ENCODE results near the gene NDUFS1.
"Not testable (repeated sequence)": the region's sequence is repeated elsewhere in the genome, so short reads cannot be mapped to it uniquely, and the experiment has no call there.

Gene NDUFS1

DNA sequence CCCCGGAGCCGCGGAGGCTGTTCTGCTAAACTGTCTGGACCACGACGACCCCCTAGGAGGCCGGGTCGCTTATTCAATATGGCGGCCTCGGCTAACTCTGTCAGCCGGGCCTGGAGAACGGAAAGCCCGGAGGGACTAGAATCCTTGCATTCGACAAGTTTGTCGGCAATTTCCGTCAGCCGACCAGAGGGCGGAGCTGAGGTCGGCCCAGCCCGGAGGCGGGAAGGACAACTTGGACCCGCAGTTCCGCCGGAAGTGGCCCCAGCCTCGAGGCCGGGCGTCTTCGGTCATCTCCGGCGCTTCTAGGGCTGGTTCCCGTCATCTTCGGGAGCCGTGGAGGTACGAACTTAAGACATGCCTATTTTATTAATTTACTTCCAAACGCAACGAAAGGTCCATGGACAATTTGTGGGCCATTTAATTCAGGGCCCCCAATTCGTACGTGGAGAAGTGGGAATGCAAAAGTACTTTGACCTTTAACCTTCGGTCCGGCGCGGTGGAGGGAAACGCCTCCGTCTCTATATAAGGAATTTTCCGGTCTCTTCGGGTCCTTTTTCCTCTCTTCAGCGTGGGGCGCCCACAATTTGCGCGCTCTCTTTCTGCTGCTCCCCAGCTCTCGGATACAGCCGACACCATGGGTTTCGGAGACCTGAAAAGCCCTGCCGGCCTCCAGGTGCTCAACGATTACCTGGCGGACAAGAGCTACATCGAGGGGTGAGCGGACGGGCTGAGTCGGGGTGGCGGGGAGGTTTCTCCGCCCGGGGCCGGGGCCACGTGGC is at the start of gene NDUFS1, which contains the start of gene EEF1B2:
Gene NDUFS1, minus strand, starts transcription at position 99 of the 779 bp plus-strand sequence. CDS start 5,766 bp downstream, outside the sequence.
Gene EEF1B2, plus strand, starts transcription at position 550 of the 779 bp plus-strand sequence. Its CDS starts 85 bp downstream, at position 635.
- peak; percentile 98 for DNase-seq (ENCODE audit: low spot score)

DNA sequence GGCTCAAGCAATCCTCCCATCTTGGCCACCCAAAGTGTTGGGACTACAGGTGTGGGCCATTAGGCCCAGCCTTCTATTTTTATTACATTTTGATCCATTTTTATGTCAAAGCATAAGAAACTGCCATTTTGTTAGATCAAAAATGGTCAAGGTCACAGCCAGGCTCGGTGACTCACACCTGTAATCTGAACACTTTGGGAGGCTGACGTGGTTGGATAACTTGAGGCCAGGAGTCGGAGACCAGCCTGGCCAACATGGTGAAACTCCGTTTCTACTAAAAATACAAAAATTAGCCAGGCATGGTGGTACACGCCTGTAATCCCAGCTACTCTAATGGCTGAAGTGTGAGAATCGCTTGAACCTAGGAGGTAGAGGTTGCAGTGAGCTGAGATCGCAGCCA is 49.7 kb upstream of the NDUFS1 start:
- DNase-seq (ENCODE audit: low spot score), result no peak

DNA sequence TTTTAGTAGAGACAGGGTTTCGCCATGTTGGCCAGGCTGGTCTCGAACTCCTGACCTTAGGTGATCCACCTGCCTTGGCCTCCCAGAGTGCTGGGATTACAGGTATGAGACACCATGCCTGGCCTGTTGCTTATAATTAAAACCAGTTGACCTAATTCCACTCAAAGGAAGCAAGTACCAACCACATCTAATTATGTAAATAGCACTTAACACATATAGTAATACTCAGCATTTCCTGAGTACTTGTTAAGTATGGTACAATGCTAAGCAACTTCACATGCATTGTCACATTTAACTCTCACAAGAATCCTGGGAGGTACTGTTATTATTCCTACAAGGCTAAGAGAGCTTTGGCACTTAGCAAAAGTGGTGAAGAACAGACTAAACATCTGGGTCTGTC is 48.1 kb upstream of the NDUFS1 start:
- DNase-seq (ENCODE audit: low spot score), result not testable (repeated sequence)

DNA sequence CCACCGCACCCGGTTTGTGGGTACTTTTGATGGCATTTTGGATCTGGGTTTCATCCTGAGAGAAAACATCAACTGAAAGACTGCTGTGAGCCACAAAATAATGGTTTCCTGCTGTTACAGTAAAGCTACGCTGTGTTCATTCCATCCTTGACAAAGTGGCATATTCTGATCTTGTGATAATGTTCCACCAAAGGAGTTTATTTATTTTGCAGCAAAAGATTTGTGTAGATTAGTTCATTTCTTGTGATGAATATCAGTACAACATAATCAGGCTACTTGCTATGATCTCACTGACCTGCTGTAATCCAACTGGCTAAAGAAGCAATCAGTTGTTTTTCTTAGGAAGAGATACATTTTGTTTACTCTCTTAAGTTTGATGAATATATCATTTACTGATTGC is 45.5 kb upstream of the NDUFS1 start:
- DNase-seq (ENCODE audit: low spot score), result no peak

DNA sequence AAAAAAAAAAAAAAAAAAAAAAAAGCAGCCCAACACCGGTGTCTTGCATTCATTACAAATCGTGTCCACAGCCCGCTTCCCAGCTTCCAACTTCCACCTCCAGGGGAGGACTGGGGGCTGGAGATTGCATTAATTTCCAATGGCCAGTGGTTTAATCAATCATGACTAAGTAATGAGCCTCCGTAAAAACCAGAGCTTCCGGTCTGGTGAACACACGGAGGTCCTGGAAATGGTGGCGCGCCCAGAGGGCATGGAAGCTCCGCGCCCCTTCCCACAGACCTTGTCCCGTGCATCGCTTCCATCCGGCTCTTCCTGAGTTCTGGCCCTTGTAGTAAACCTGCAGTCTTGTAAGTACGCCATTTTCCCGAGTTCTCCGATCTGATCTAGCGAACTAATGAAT is 44.1 kb upstream of the NDUFS1 start:
- DNase-seq (ENCODE audit: low spot score), result no peak

DNA sequence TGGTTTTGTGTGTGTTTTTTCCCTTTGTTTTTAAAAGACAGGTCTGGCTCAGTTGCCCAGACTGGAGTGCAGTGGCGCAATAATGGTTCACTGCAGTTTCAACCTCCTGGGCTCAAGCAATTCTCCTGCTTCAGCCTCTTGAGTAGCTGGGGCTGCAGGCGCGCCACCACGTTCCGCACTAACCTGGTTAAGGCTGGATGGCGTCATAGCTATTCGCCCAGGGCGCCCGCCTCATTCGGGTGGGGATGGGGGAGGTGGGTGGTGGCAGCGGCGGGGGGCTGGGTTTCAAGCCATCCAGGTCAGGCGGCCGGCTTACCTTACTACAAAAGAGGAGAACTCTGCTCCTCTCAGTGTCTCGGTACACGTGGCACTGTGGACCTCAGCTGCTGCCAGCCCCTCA is 43.2 kb upstream of the NDUFS1 start:
- DNase-seq (ENCODE audit: low spot score), result no peak

DNA sequence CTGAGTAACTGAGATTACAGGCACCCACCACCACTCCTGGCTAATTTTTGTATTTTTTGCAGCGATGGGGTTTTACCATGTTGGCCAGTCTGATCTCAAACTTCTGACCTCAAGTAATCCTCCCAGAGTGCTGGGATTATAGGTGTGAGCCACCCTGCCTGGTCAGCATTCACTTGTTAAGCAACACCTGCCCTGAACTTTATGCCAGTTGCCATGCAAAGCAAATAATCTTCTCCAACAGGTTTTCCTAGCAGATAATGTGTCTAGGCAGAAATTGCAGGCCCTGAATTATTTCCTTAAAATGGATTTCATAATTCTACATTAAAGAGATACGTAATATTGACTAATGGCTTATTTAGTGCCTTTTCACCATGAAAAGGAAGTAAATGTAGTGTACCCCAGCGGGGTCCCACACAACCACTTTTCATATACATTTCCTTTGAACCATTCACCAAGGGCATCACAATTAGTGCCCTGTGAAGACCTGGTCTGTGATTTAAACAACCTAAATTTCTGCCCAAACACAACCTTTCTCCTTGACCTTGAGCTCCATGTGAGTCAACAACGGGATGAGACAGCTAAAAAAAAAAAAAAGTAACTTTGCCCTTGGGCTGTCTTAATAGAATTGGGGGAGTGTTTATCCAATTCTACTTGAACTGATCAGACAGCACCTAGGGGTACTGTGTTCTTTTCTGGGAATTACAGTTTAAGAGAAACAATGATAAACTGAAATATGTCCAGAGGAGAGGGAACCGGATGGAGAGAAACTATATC is 42.0 kb upstream of the NDUFS1 start:
- no peak for DNase-seq (ENCODE audit: low spot score)

DNA sequence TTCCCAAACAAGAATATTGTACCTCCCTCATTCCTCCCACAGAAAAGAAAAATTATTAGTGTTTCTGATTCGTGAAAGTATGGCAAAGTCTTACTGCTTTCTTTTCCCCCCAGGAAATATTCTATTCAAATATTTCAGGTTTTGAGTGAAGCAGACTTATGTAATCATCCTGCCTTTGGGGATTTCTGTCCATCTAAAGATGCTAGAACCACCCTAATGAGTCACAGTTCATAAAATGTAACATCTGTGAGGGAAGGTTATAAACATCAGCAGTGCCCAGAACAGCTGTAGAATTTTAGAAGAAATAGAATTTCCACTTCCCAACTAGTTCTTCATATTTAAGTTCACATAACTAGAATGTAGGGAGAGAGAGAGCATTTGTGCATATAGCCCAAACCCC is 39.4 kb upstream of the NDUFS1 start:
- DNase-seq (ENCODE audit: low spot score), result peak; percentile 59

DNA sequence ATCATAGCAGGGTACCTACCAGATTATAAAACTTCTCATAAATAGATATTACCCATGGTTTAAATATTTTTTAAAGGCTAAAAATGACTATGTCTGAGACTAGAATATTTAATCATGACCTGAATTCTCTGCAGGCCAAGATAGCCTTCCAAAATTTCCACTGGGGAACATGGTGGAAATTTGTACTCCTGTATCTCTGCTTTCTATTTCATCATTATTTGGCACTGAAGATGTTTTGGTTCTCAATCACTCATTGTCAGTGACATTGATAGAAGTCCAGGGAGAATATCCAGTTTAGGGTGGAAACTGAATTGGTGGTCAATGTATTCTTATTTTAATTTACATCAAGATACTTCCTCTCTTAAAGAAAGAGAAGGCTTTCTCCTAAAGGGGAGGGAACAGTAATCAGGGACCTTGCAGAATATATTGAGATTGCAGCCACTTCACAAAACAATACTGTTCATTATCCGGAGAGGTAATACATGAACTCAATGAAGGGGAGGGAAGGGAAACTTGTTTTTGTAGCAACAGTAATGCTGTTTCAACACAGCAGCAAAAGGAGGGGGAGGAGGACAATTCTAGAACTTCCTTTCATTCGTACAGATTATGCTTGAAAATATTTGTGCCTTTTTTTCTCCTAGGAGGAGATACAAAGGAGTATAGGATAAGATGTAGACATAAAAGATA is 34.6 kb upstream of the NDUFS1 start:
- DNase-seq (ENCODE audit: low spot score), result no peak

DNA sequence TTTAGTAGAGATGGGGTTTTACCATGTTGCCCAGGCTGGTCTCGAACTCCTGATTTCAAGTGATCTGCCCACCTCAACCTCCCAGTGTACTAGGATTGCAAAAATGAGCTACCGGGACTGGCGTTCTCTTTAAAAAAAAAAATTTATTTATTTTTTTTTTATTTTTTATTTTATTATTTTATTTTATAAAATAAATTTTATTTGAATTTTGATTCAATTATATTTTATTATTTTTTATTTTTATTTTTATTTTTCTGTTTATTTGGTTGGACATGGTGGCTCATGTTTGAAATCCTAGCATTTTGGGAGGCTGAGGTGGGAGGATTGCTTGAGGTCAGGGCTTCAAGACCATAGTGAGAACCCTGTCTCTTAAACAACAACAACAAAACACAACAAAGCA is 32.9 kb upstream of the NDUFS1 start:
- no peak for DNase-seq (ENCODE audit: low spot score)

DNA sequence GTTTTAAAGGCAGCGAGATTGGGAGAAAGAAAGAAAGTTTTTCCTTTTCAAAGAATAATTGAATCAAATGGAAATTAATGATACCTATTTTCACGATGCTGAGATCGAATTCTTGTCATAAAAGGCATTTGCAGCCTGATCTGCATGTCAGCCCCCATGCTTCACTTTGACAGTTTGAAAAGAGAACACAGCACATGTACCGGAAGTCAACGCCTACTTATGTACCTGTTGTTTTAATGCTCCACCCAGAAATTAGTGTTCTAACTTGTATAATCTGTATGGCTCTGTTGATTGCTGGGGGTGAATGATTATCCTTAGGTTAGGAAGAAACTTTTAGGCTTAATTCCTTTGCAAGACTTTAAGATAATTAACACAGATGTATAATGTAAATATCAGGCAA is 31.4 kb upstream of the NDUFS1 start:
- DNase-seq (ENCODE audit: low spot score), result no peak

DNA sequence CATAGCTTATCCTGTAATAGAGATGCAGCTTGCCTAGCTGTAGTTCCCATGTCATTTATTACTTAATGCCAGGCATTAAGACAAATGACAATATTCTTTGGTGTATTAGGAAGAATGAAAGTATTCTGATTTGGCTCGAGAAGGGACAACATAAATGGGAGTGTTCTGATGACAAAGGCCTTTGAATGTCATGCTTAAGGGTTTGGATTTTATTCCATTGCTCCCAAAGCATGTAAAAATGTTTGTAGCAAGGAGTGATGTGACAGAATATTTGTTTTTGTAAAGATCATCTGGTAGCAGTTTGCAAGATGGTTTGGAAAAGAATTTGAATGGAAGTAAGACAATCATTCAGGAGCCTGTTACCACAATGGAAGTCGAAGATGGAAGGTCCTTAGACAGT is 30.9 kb upstream of the NDUFS1 start:
- no peak for DNase-seq (ENCODE audit: low spot score)

DNA sequence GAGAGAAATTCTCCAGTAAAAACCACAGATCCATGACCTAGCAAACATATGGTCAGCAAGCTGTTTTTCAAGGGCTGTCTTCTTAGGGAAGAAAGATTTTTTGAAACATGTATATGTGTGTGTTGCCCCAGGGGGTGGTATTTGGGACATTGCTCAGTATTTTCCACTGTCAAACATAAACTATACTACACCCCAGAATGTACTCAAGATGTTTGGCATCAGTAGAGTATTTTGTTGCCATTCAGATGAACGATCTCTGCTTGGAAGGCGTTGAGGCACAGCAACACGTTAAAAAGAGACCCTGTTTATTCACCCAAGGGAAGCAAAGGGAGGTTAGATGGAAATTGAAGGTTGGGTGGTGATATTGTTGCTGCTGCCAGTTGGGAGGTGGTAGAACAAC is 30.4 kb upstream of the NDUFS1 start:
- DNase-seq (ENCODE audit: low spot score), result no peak

DNA sequence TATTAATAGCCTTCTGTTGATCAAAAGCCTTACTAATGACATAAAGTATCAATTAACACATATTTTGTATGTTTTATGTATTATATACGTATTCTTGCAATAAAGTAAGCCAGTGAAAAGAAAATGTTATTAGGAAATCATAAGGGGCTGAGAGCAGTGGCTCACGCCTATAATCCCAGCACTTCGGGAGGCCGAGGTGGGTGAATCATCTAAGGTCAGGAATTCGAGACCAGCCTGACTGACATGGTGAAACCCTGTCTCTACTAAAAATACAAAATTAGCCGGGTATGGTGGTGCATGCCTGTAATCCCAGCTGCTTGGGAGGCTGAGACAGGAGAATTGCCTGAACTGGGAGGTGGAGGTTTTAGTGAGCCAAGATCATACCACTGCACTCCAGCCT is 22.3 kb upstream of the NDUFS1 start:
- not testable (repeated sequence) for DNase-seq (ENCODE audit: low spot score)

DNA sequence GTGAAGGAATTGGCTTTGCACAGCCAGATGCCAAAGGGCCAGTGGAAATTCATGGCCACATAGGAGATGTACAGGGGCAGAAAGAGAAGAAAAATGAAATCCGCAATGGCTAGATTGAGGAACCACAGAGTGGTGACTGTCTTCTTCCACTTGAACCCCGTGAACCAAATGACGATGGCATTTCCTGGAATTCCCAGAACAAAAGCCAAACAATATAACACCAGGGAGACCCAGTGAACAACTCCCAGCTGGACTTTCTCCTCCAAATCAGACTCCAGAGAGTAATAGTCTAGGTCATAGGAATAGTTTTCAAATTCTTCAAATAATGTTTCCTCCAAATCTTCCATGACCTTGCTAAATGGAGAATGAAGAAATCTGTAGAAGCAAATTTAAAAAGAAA is 17.7 kb upstream of the NDUFS1 start:
- no peak for DNase-seq (ENCODE audit: low spot score)

DNA sequence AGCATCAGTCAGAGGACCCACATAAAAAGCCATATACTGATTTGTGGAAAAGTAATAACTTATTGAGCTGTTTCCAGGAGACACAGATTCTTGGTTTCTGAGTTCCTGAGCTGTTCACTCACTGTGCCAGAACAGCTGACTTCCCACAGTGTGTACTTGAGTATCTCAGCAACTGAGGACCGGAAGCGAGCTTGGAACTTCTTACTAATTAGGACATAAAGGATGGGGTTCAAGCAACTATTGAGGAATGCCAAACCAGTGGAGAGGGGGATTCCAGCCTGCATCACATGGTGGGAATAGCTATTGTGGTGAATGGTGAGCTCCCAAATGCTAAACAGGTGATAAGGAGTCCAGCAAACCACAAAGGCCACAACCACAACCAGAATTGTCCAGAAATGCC is 16.9 kb upstream of the NDUFS1 start:
- DNase-seq (ENCODE audit: low spot score), result no peak

DNA sequence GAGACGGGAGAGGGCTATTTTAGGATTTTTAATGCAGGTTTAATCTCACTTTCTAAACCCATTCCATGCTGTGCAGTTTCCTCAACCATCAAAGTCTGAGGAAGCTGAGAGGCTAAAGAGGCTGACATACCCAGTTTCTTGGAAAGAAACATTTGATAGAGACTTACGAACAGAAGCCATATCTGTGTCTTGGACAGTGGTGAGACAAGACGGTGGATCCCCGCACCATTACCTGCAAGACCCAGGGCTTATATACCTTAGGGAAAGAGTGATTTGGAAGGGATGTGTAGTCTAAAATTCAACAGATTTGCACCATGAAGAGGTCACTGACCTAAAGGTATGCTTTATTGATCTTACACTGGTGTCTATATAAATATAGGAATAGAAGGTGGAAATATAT is 13.9 kb upstream of the NDUFS1 start:
- no peak for DNase-seq (ENCODE audit: low spot score)

DNA sequence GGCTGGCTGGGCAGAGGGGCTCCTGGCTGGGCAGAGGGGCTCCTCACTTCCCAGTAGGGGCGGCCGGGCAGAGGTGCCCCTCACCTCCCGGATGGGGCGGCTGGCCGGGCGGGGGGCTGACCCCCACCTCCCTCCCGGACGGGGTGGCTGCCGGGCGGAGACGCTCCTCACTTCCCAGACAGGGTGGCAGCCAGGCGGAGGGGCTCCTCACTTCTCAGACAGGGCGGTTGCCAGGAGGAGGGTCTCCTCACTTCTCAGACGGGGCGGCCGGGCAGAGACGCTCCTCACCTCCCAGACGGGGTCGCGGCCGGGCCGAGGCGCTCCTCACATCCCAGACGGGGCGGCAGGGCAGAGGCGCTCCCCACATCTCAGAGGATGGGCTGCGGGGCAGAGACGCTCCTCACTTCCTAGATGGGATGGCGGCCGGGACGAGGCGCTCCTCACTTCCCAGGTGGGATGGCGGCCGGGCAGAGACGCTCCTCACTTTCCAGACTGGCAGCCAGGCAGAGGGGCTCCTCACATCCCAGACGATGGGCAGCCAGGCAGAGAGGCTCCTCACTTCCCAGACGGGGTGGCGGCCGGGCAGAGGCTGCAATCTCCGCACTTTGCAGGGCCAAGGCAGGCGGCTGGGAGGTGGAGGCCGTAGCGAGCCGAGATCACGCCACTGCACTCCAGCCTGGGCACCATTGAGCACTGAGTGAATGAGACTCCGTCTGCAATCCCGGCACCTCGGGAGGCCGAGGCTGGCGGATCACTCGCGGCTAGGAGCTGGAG is 12.6 kb upstream of the NDUFS1 start:
- DNase-seq (ENCODE audit: low spot score), result not testable (repeated sequence)

DNA sequence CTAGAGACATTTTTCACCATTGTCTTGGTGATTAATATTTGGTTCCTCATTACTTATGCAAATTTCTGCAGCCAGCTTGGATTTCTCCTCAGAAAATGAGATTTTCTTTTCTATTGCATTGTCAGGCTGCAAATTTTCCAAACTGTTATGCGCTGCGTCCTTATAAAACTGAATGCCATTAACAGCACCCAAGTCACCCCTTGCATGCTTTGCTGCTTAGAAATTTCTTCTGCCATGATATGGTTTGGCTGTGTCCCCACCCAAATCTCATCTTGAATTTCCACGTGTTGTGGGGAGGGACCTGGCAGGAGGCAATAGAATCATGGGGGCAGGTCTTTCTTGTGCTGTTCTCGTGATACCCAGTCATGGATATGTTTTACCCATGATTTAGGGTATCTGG is 9.0 kb upstream of the NDUFS1 start:
- DNase-seq (ENCODE audit: low spot score), result not testable (repeated sequence)

DNA sequence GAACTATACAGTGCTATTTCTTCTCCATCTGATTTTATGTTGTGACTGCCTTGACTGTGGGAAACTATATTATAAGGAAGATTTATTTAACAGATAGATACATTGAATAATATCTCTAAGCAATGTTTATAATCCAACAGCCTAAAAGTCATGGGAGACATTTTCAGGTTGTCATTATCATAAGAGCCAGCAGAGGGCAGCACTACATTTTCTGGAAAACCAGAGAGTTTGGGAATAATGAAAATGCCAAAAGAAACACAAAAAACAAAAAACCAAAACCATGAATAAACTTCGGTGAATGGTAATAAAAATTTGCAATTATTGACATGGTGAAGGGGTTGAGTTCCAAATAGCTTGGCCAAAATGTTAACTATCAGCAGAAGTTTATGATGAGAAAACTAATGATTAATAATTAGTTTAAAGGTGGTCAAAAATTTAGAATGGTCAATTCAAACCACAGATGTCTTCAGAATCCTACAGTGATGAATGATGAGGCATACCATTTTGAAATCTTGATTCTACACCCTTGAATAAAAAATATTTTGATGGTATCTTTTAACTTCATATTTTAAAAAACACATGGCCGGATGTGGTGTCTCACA is 5.1 kb upstream of the NDUFS1 start:
- peak; percentile 33 for DNase-seq (ENCODE audit: low spot score)

DNA sequence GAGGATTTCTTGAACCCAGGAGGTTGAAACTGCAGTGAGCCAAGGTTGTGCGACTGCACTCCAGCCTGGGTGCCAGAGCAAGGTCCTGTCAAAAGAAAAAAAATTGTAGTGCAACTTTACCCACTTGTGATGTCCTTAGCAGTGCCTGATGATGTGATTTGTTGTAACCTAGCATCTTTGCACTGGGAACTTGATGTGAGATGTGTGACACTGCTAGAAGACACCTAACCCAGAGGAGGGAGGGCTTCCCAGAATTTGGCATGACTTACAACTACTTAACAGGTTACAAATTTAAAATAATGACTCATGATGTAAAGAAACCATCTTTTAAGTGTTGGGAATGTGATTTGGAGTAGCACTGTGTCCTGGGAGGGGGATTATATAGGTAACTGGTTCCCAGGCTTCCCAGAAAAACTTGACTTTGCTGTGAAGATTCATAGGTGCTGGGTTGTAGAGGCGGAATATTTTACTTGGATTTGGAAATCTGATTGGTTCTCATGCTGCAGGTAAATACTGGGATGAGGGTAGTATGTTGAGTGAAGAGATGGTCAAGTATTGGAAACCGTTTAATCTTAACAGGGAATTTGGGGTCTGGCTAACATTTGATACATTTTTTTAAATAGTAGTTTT is 4.1 kb upstream of the NDUFS1 start:
- DNase-seq (ENCODE audit: low spot score), result no peak

Measured in AG08395 (cell line).